Trophoblast cell (in vitro differentiated cells and primary cell): Measurements from ENCODE around the gene PCSK6.

Experiments used
- DNase-seq, 2 donors: peaks; one replicate each; pipeline ENCODE4 v3.0.0-alpha.2; 2016
- H2AFZ ChIP-seq: 2 replicates; pipeline ENCODE4 v1.6.1; 2013; ENCODE audit warnings: low read length, moderate library complexity, mild to moderate bottlenecking; ENCODE audit not compliant: insufficient read depth, poor library complexity
- H2AK5ac ChIP-seq: 2 replicates; pipeline ENCODE4 v1.6.1; 2013; ENCODE audit warnings: mild to moderate bottlenecking, low read length
- H2BK120ac ChIP-seq: 2 replicates; pipeline ENCODE4 v1.6.1; 2013; ENCODE audit warnings: low read length, mild to moderate bottlenecking, moderate library complexity; ENCODE audit not compliant: insufficient read depth, poor library complexity
- H2BK12ac ChIP-seq: 2 replicates; pipeline ENCODE4 v1.6.1; 2013; ENCODE audit warnings: mild to moderate bottlenecking, low read length, moderate library complexity
- H2BK5ac ChIP-seq: 2 replicates; pipeline ENCODE4 v1.6.1; 2013; ENCODE audit warnings: low read length, low read depth, moderate library complexity, mild to moderate bottlenecking; ENCODE audit not compliant: poor library complexity
- H3K14ac ChIP-seq: 2 replicates; pipeline ENCODE4 v1.6.1; 2013; ENCODE audit warnings: mild to moderate bottlenecking, low read length
- H3K18ac ChIP-seq: 2 replicates; pipeline ENCODE4 v1.6.1; 2013; ENCODE audit warnings: mild to moderate bottlenecking, low read length
- H3K23ac ChIP-seq: 2 replicates; pipeline ENCODE4 v1.6.1; 2013; ENCODE audit warnings: low read length
- H3K27ac ChIP-seq: 2 replicates; pipeline ENCODE4 v1.5.1; 2013; ENCODE audit warnings: low read depth, mild to moderate bottlenecking, inconsistent platforms, low read length, moderate library complexity
- H3K27me3 ChIP-seq: 2 replicates; pipeline ENCODE4 v1.6.1; 2013; ENCODE audit warnings: inconsistent platforms, mild to moderate bottlenecking, low read length, moderate library complexity; ENCODE audit not compliant: insufficient read depth
- H3K36me3 ChIP-seq, 2 experiments: 1 replicate in 1 of 2; 2 replicates in 1 of 2; pipeline ENCODE4 v1.6.1; 2013; ENCODE audit warnings: low read length in 2 of 2, mild to moderate bottlenecking in 2 of 2, moderate library complexity in 1 of 2; ENCODE audit not compliant: insufficient read depth in 2 of 2, control insufficient read depth in 1 of 2
- H3K4ac ChIP-seq: 2 replicates; pipeline ENCODE4 v1.6.1; 2013; ENCODE audit warnings: low read depth, mild to moderate bottlenecking, low read length, moderate library complexity
- H3K4me1 ChIP-seq, 2 experiments: 1 replicate in 1 of 2; 2 replicates in 1 of 2; pipeline ENCODE4 v1.6.1; 2013; ENCODE audit warnings: low read length in 2 of 2, mild to moderate bottlenecking in 2 of 2, moderate library complexity in 1 of 2; ENCODE audit not compliant: insufficient read depth in 2 of 2, control insufficient read depth in 1 of 2
- H3K4me2 ChIP-seq: 2 replicates; pipeline ENCODE4 v1.6.1; 2013; ENCODE audit warnings: inconsistent platforms, mild to moderate bottlenecking, low read length, moderate library complexity
- H3K4me3 ChIP-seq: 2 replicates; pipeline ENCODE4 v1.5.1; 2013; ENCODE audit warnings: mild to moderate bottlenecking, low read depth, low read length, inconsistent platforms
- H3K79me1 ChIP-seq: one replicate; pipeline ENCODE4 v1.6.1; 2013; ENCODE audit warnings: low read length
- H3K79me2 ChIP-seq: 2 replicates; pipeline ENCODE4 v1.6.1; 2013; ENCODE audit warnings: low read length, mild to moderate bottlenecking; ENCODE audit not compliant: control insufficient read depth, insufficient read depth, poor library complexity
- H3K9ac ChIP-seq: 2 replicates; pipeline ENCODE4 v1.6.1; 2013; ENCODE audit warnings: mild to moderate bottlenecking, low read length
- H3K9me3 ChIP-seq: 2 replicates; pipeline ENCODE4 v1.6.1; 2013; ENCODE audit warnings: low read depth, mild to moderate bottlenecking, control low read depth, inconsistent platforms, low read length; ENCODE audit not compliant: insufficient read depth
- H4K12ac ChIP-seq: 2 replicates; pipeline ENCODE4 v1.6.1; 2013; ENCODE audit warnings: low read depth, mild to moderate bottlenecking, low read length, moderate library complexity
- H4K8ac ChIP-seq: 2 replicates; pipeline ENCODE4 v1.6.1; 2013; ENCODE audit warnings: low read depth, mild to moderate bottlenecking, low read length, moderate library complexity
- H4K91ac ChIP-seq: one replicate; pipeline ENCODE4 v1.6.1; 2013; ENCODE audit warnings: low read depth, mild to moderate bottlenecking, low read length, moderate library complexity
- WGBS: extraction: QIAGEN DNeasy Blood & Tissue Kit; methylation state at CpG from one replicate; pipeline ENCODE4 v1.1.7; 2013; ENCODE audit warnings: missing lambda C conversion rate; ENCODE audit not compliant: insufficient read length, insufficient coverage; ENCODE audit errors: extremely low coverage; 5-methylcytosine and 5-hydroxymethylcytosine counted together

PCSK6 gene

GRCh38 chr15:101451266-101451799 lies 38.2 kb downstream of the PCSK6 start:
- Histone ChIP-seq H3K79me1 (no peaks in the 10 kb centered on the region), H3K79me2 (no peaks in the 10 kb centered on the region), H3K27ac (no peak overlapping the region), H2AK5ac (no peak overlapping the region), H3K23ac (no peak overlapping the region), H2AFZ (no peak overlapping the region), H3K4me1 (peaks cover 2% of the 10 kb centered on the region in 2 experiments), H3K4me3 (no peak overlapping the region), H2BK120ac (no peak overlapping the region), H2BK5ac (no peak overlapping the region), H4K12ac (no peak overlapping the region), H2BK12ac (no peak overlapping the region), H4K8ac (no peak overlapping the region), H3K14ac (no peak overlapping the region), H3K18ac (no peak overlapping the region), H3K9ac (no peak overlapping the region), H3K4ac (no peak overlapping the region), H3K36me3 (no peaks in the 10 kb centered on the region), H3K9me3 (no peaks in the 10 kb centered on the region), H4K91ac (no peak overlapping the region), H3K4me2 (no peak overlapping the region), H3K27me3 (no peaks in the 10 kb centered on the region)
- peak; percentile 53 to 59 for DNase-seq
- no CpG with 5 or more reads among the region's 19 CpGs for WGBS

DNA sequence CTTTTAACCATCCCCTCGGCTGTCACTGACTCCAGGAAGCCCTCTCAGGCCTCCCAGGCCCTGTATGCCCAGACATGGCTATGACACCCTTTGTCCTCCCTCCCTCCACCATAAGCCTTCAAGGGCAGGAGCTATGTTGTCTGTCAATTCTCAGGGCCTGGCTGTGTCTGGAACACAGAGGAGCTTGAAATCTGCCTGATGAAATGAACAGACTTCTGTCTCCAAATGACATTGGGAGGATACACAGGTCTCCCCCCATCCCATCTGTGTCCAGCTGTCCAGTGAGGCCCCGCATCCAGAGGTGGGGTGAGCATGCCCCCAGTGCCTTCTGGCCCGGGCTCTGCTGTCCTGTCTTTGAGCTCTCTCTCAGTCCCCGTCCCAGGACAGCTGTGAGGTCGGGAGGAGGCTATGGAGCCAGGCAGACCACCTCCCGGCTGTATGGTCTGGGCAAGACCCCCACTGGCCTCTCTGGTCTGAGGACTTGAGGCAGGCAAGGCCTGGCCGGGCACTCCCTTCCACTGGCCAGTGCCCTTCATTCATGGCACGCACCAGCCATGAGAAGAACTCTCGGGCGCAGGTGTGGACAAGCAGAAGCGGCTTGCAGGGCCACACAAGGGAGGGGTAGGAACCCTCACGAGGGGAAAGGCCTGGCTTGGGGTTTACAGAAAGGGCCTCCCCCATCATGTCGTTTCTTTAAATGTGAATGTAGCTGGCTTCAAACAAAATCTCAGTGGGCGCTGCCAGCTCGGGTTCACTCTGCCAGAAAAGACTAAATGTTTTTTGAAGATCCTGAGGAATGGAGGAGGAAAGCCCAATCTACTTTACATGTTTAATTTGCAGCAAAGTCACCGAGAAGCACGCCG lies 38.9 kb downstream of the PCSK6 start:
- Histone ChIP-seq H2BK5ac (no peak overlapping the region), H3K4me3 (no peak overlapping the region), H3K9me3 (no peaks in the 10 kb centered on the region), H3K9ac (no peak overlapping the region), H3K27me3 (no peaks in the 10 kb centered on the region), H2AFZ (no peak overlapping the region), H3K79me1 (no peaks in the 10 kb centered on the region), H3K4me2 (no peak overlapping the region), H3K79me2 (no peaks in the 10 kb centered on the region), H3K18ac (no peak overlapping the region), H3K23ac (no peak overlapping the region), H3K4me1 (peaks cover 2% of the 10 kb centered on the region in 2 experiments), H2BK120ac (no peak overlapping the region), H3K27ac (no peak overlapping the region), H4K91ac (no peak overlapping the region), H2BK12ac (no peak overlapping the region), H3K36me3 (no peaks in the 10 kb centered on the region), H3K4ac (no peak overlapping the region), H2AK5ac (no peak overlapping the region), H3K14ac (no peak overlapping the region), H4K8ac (no peak overlapping the region), H4K12ac (no peak overlapping the region)
- no CpG with 5 or more reads among the region's 18 CpGs for WGBS
- DNase-seq: no peak

- Histone ChIP-seq H3K18ac (no peak overlapping the region), H2BK12ac (no peak overlapping the region), H2BK120ac (no peak overlapping the region), H4K91ac (no peak overlapping the region), H3K27me3 (no peaks in the 10 kb centered on the region), H3K9ac (no peak overlapping the region), H2BK5ac (no peak overlapping the region), H3K14ac (no peak overlapping the region), H3K23ac (no peak overlapping the region), H3K4me1 (peaks cover 2% of the 10 kb centered on the region in 2 experiments), H3K79me2 (no peaks in the 10 kb centered on the region), H2AFZ (no peak overlapping the region), H3K9me3 (no peaks in the 10 kb centered on the region), H3K27ac (no peak overlapping the region), H4K8ac (no peak overlapping the region), H3K4me3 (no peak overlapping the region), H4K12ac (no peak overlapping the region), H3K4me2 (no peak overlapping the region), H3K36me3 (no peaks in the 10 kb centered on the region), H2AK5ac (no peak overlapping the region), H3K4ac (no peak overlapping the region), H3K79me1 (no peaks in the 10 kb centered on the region)
- no peak for DNase-seq
- no CpG with 5 or more reads among the region's 21 CpGs for WGBS
Observed at GRCh38 chr15:101449471-101450402, 39.8 kb downstream of the PCSK6 start.

GRCh38 chr15:101448336-101448735 lies 41.2 kb downstream of the PCSK6 start:
- Histone ChIP-seq H3K36me3 (no peaks in the 10 kb centered on the region), H4K8ac (no peak overlapping the region), H2AFZ (no peak overlapping the region), H3K4me3 (no peak overlapping the region), H2AK5ac (no peak overlapping the region), H2BK120ac (no peak overlapping the region), H3K23ac (no peak overlapping the region), H3K9ac (no peak overlapping the region), H4K91ac (no peak overlapping the region), H3K79me1 (no peaks in the 10 kb centered on the region), H3K27me3 (no peaks in the 10 kb centered on the region), H3K4ac (no peak overlapping the region), H2BK5ac (no peak overlapping the region), H3K14ac (no peak overlapping the region), H3K9me3 (no peaks in the 10 kb centered on the region), H3K4me1 (peaks cover 2% of the 10 kb centered on the region in 2 experiments), H3K27ac (no peak overlapping the region), H3K18ac (no peak overlapping the region), H2BK12ac (no peak overlapping the region), H4K12ac (no peak overlapping the region), H3K79me2 (no peaks in the 10 kb centered on the region), H3K4me2 (no peak overlapping the region)
- no peak for DNase-seq
- WGBS: no CpG with 5 or more reads among the region's 3 CpGs
